ENCODE results near the gene TRIM39. TPM values are rescaled to one million over a fixed set of nuclear protein-coding genes. Genes with fewer than 3 reads are reported as not detected.

The TRIM39 gene
- total RNA-seq, 1 donor from 2014 or later, result 14.0 TPM

DNA sequence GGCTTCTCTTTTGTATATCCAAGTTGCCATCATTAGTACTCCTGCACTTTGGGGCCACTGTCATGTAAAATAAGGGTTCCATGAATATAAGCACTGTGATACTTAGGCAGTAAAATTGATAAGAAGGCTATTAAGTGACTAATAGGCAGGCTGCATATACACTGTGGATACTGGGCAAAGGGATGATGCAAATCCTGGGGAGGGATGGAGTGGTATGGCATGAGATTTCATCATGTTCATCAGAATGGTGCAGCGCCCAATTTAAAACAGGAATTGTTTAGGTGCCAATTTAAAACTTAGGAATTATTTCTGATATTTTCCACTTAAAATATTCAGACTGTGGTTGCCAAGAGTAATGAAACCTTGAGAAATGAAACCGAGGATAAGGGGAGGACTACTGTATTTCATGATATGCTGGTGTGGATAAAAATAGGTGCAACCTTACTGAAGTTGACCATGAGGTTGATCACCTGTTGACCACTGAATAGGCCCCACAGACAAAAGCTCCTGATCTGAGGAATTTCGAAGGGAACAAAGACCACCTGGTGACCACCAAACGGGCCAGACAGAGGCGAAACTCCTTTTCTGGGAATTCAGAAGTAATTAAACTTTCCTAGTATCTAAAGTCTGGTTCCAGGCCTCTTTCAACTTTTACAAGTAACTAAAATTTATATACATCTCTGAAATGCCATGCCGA lies 4.9 kb upstream of the TRIM39 start:
- peak overlapping the region; percentile 15 for H3K27ac Mint-ChIP-seq (ENCODE audit: unreplicated experiment)
- TF ChIP-seq CTCF (IDR thresholded peaks at IDR 0.05; ENCODE audit: partially characterized antibody, unreplicated experiment), result no peak
- H3K36me3 Mint-ChIP-seq (ENCODE audit: unreplicated experiment), result no peaks in the 10 kb centered on the region
- H3K9me3 Mint-ChIP-seq (ENCODE audit: unreplicated experiment), result peaks cover 2% of the 10 kb centered on the region
- H3K4me1 Mint-ChIP-seq (ENCODE audit: low read depth, unreplicated experiment), result peaks cover 16% of the 10 kb centered on the region
- H3K27me3 Mint-ChIP-seq (ENCODE audit: unreplicated experiment), result peaks cover 2% of the 10 kb centered on the region
- DNase-seq, result no peak
- no peak overlapping the region for H3K4me3 Mint-ChIP-seq (ENCODE audit: unreplicated experiment)

DNA sequence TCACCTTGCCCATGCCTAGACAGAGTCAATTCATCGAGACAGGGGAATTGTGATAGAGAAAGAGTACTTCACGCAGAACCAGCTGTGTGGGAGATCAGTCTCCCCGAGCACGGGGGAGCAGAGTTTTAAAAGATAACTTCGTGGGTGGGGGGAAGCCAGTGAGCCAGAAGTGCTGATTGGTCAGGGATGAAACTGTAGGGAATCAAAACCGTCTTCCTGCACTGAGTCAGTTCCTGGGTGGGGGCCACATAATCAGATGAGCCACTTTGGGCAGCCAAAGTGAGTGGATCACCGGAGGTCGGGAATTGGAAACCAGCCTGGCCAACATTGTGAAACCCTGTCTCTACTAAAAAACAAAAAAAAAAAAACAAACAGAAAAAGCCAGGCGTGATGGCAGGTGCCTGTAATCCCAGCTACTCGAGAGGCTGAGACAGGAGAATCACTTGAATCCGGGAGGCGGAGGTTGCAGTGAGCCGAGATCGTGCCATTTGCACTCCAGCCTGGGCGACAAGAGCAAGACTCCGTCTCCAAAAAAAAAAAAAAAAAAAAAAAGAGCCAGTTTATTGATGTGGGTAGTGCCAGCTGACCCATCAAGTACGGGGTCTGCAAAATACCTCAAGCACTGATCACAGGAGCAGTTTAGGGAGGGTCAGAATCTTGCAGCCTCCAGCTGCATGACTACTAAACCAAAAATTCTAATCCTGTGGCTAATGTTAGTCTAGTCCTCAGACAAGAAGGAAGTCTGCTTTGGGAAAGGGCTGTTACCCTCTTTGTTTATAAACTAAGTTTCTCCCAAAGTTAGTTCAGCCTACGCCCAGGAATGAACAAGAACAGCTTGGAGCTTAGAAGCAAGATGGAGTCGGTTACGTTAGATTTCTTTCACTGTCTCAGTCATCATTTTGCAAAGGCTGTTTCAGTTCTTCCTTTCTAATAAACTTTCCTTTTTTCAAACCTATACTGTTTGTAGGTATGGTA lies 3.9 kb upstream of the TRIM39 start:
- H3K4me1 Mint-ChIP-seq (ENCODE audit: low read depth, unreplicated experiment), result peaks cover 23% of the 10 kb centered on the region
- no peak for DNase-seq
- no peak for TF ChIP-seq CTCF (IDR thresholded peaks at IDR 0.05; ENCODE audit: partially characterized antibody, unreplicated experiment)
- peak overlapping the region; percentile 38 for H3K4me3 Mint-ChIP-seq (ENCODE audit: unreplicated experiment)
- peaks cover 4% of the 10 kb centered on the region for H3K27me3 Mint-ChIP-seq (ENCODE audit: unreplicated experiment)
- H3K27ac Mint-ChIP-seq (ENCODE audit: unreplicated experiment), result no peak overlapping the region
- peaks cover 7% of the 10 kb centered on the region for H3K9me3 Mint-ChIP-seq (ENCODE audit: unreplicated experiment)
- H3K36me3 Mint-ChIP-seq (ENCODE audit: unreplicated experiment), result no peaks in the 10 kb centered on the region

DNA sequence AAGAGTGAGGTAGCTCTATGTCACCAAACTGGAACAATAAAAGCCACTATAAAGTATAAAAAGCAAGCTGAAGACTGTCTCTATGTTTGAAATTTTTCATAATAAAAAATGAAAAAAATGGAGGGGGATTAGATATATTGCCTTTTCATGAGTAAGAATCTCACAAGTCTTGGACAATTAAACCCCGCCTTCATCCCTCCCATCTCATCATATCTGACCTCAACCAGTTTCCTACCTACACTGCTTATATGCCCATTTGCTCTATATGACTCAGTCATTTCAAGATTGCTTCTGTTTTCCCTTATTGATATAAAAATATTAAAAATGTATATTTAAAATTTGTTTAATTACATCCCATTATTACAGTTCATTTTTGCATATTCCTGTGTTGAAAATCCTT lies 2.9 kb upstream of the TRIM39 start:
- DNase-seq, result no peak
- TF ChIP-seq CTCF (IDR thresholded peaks at IDR 0.05; ENCODE audit: partially characterized antibody, unreplicated experiment), result no peak
- Mint-ChIP-seq H3K4me3 (ENCODE audit: unreplicated experiment) (no peak overlapping the region), H3K9me3 (ENCODE audit: unreplicated experiment) (peaks cover 9% of the 10 kb centered on the region), H3K36me3 (ENCODE audit: unreplicated experiment) (no peaks in the 10 kb centered on the region), H3K4me1 (ENCODE audit: low read depth, unreplicated experiment) (peaks cover 25% of the 10 kb centered on the region), H3K27ac (ENCODE audit: unreplicated experiment) (no peak overlapping the region), H3K27me3 (ENCODE audit: unreplicated experiment) (peaks cover 4% of the 10 kb centered on the region)

GRCh38 chr6:30325150-30325872 lies 1.4 kb upstream of the TRIM39 start:
- peaks cover 25% of the 10 kb centered on the region for H3K4me1 Mint-ChIP-seq (ENCODE audit: low read depth, unreplicated experiment)
- TF ChIP-seq CTCF (IDR thresholded peaks at IDR 0.05; ENCODE audit: partially characterized antibody, unreplicated experiment), result no peak
- H3K27me3 Mint-ChIP-seq (ENCODE audit: unreplicated experiment), result peaks cover 6% of the 10 kb centered on the region
- H3K4me3 Mint-ChIP-seq (ENCODE audit: unreplicated experiment), result peak overlapping the region; percentile 93
- H3K9me3 Mint-ChIP-seq (ENCODE audit: unreplicated experiment), result peaks cover 9% of the 10 kb centered on the region
- peak; percentile 69 for DNase-seq
- H3K27ac Mint-ChIP-seq (ENCODE audit: unreplicated experiment), result peak overlapping the region; percentile 92
- no peaks in the 10 kb centered on the region for H3K36me3 Mint-ChIP-seq (ENCODE audit: unreplicated experiment)
